ENCODE measurements around the gene PBX4.

DNA sequence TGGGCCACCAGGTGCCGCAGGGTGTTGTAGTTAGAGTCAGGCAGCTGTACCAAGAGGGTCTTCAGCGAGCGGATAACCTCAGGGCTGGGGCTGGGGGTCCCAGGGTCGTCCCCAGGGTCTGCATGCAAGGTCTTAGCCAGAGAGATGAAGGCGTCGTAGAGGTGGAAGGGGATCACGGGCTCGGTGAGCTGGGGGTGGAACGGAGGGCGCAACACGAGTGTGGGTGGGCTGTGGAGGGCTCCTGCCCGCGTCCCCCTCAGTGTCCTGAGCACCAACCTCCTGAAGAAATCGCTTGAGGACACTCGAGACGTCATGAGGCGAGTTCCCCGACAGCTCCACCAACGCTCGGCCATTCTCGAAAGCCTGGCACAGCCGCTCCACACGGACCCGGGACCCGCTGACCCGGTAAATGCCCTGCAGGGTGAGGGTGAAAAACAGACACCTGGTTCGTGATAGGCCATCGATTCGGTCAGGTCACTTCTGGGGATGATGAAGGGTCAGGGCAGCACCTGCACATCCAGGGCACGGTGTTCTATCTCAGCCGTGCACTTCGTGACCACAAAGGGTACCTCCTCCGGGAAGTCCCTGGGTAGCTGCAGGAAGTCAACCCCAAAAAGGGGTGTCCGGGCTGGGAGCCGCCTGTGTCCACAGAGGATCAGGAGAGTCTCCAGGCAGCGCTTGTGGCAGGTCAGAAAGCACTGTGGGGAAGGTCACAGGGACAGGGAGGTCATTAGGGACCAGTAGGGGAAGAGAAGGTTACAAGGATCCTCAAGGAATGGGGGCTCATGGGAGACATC lies 16.2 kb upstream of the PBX4 start:
- TF ChIP-seq, protein P1, sequence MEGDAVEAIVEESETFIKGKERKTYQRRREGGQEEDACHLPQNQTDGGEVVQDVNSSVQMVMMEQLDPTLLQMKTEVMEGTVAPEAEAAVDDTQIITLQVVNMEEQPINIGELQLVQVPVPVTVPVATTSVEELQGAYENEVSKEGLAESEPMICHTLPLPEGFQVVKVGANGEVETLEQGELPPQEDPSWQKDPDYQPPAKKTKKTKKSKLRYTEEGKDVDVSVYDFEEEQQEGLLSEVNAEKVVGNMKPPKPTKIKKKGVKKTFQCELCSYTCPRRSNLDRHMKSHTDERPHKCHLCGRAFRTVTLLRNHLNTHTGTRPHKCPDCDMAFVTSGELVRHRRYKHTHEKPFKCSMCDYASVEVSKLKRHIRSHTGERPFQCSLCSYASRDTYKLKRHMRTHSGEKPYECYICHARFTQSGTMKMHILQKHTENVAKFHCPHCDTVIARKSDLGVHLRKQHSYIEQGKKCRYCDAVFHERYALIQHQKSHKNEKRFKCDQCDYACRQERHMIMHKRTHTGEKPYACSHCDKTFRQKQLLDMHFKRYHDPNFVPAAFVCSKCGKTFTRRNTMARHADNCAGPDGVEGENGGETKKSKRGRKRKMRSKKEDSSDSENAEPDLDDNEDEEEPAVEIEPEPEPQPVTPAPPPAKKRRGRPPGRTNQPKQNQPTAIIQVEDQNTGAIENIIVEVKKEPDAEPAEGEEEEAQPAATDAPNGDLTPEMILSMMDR (conservative IDR thresholded peaks at IDR 0.05; ENCODE audit: low read length), result no peak
- TF ChIP-seq EZH2phosphoT487 (IDR thresholded peaks at IDR 0.05; ENCODE audit: borderline replicate concordance, low read depth, low read length), result no peak
